ENCODE results near the gene GNAI2.

Gene GNAI2

DNA sequence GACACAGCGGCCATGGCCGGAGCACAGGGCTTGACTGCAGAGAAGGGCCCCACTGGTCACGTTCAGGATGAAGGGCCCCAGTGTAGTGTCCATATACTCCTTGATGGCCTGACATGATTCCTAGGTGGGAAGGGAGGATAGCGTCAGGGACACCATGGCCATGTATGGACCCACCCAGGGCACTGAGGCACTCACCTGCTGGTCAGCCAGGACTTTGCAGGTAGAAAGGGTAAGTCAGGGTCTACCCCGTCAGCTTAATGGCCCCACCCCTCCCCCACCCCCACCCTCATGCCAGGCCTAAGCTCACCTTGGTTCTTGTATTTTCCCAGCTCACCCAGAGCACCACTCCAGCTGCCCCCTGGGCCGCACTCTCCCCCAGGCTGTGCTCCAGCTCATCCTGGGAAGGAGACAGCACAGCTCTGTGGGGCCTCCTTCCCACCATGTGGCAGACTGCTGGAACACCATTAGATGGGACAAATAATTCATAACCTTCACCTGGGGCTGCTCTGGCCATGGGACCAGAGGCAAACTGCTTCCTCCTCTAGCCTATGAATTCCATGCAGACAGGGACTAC, 64.8 kb downstream of the GNAI2 start:
- no peak for DNase-seq

DNA sequence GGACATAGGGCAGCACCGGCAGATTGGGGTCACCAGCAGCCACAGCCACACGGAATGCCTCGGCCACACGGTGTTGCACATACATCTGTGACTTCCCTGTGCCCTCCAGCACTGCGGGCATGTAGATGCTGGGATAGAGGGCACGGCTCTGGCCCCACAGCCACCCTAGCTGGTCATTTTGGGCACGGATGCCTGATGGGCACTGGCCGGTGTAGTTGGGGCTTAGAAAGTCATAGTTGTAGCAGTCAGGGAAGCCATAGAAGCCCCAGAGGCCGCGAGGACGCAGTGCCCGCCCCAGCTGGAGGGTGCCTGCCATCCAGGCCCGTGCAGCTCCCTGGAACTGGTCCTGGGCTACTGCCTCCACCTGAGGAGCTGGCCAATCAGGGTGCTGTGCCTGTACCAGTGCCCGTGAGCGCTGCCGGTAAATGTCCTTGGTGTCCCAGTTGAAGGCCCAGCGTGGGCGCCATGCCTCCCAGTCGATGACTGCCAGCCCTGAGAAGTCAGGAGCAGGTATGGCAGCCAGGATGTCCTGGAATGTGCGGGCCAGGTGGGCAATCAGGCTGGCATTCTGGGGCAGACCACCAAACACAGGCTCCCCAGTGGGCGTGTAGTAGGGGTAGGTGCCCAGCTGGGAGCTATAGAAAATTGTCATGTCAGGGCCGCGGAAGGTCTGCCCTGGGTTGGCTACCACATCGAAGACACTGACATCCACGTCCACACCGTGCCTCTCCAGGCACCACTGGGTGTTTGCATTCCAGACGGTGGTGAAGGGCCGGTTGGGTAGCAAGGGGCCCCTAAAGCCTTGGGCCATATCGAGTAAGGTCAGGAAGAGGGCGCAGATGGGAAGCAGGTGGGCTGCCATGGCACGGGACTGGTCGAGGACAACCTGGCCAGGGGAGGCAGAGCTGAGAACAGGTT, 66.3 kb downstream of the GNAI2 start:
- no peak for DNase-seq

DNA sequence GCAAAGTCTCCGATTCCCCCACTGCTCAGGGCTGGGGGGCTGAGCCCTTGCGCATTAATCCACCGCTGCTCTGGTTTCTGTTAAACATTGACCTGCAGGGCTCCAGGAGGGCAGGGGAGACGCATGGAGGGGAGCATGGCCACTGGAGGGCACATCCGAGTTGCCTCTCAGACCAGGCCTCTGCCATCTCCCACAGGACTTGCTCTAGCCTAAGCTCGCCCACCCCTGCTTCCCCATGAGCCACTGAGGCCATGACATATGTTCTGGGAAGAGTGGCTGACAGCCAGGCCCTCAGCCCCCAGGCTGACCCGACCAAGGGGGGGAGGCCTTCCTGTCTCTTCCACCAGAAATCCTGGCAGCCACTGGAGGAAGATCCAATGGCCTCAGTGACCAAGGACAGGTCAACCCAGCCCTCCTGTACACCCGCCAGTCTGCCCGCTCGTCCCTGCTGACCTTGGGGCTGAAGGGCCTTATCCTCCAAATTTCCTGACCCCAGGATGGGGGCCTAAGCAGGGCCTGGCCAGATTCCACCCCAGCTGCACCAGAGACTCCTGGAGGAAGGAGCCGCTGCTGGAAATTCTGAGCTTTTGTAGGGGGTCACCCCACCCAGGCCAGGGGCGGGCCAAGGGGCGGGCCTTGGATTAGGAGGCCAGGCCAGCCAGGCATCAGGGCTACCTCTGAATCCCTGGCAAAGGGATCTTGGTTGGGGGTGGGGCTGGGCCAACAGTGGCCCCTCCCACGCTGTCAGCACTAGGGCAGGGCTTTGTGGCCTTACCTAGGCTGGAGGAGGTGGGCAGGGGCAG, 67.2 kb downstream of the GNAI2 start, which contains the start of gene HYAL1:
HYAL1 (minus strand) TSS at position 562 of the 803 bp plus-strand sequence. CDS start 618 bp downstream, outside the sequence.
- no peak for DNase-seq

DNA sequence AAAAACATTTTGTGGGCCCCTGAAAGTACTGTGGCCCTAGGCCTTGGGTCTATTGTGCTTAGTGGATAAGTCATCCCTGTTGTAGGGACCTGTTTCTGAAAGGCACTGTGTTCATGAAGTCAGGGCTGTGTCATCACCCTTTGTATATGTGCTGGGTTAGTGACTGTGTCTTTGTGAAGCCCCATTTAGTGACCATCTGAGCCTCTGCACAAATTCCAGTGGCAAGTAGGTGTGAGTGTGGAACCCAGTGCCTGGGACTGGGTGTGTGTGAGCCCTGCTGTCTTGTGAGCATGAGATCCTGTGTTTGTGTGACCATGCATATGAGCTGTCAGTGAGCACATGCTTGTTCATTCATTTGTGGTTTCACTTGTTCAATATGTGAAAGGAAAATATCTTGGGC, 68.6 kb downstream of the GNAI2 start:
- no peak for DNase-seq

Data from stimulated activated CD4-positive, alpha-beta T cell treated with anti-CD3 and anti-CD28 coated beads, Interleukin-4, amount 100 ng/mL, for 4 hours (primary cell).